ENCODE measurements around the gene UNKL.

DNA sequence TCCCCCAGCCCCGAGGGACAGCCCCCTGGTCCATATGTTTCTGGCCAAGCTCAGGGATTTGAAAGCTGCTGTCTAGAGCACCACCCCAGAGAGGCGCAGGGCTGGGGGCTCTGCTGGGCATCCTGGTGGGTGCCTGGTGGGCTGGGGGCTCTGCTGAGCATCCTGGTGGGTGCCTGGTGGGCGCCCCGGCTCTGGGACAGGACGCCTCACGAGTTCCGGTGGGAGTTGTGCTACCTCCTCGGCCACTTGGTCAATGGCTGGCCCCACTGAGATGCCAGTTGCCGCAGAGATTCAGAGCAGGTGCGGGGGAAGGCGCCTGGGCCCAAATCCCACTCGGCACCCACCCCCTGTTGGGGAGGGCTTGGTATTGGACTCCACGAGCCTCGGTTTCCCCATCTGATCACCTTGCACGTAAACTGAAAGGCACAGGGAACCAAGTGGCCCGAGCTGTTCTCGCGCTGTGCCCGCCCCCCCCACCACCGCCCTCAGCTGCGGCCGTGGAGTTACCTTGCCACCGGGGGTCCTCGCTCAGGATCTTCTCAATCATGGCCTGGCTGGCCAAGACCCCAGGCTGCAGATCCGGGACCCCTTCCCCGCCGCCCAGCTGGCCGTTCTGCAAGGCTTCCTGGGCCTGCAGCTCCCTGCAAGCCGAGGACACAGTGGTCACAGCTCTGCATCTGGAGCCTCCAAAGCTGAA lies 13.3 kb downstream of the UNKL start:
- TF ChIP-seq, protein P1, sequence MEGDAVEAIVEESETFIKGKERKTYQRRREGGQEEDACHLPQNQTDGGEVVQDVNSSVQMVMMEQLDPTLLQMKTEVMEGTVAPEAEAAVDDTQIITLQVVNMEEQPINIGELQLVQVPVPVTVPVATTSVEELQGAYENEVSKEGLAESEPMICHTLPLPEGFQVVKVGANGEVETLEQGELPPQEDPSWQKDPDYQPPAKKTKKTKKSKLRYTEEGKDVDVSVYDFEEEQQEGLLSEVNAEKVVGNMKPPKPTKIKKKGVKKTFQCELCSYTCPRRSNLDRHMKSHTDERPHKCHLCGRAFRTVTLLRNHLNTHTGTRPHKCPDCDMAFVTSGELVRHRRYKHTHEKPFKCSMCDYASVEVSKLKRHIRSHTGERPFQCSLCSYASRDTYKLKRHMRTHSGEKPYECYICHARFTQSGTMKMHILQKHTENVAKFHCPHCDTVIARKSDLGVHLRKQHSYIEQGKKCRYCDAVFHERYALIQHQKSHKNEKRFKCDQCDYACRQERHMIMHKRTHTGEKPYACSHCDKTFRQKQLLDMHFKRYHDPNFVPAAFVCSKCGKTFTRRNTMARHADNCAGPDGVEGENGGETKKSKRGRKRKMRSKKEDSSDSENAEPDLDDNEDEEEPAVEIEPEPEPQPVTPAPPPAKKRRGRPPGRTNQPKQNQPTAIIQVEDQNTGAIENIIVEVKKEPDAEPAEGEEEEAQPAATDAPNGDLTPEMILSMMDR (conservative IDR thresholded peaks at IDR 0.05 in 1 of 2, IDR thresholded peaks at IDR 0.05 in 1 of 2; ENCODE audit: extremely low read depth in 1 of 2, insufficient read depth in 1 of 2, low read depth in 1 of 2, low read length in 2 of 2): no peak
- TF ChIP-seq EZH2 (IDR thresholded peaks at IDR 0.05; ENCODE audit: borderline replicate concordance, low read length): no peak
